ENCODE measurements around the gene CBARP. TPM values are rescaled to one million over a fixed set of nuclear protein-coding genes. Genes with fewer than 3 reads are reported as not detected.
A peak's percentile ranks its signal among the peaks of the same experiment; 100 is the strongest.
"Not testable (repeated sequence)": the region's sequence is repeated elsewhere in the genome, so short reads cannot be mapped to it uniquely, and the experiment has no call there.

Gene CBARP
- total RNA-seq, 2 donors from 2014 or later: 0.33 to 0.78 TPM

DNA sequence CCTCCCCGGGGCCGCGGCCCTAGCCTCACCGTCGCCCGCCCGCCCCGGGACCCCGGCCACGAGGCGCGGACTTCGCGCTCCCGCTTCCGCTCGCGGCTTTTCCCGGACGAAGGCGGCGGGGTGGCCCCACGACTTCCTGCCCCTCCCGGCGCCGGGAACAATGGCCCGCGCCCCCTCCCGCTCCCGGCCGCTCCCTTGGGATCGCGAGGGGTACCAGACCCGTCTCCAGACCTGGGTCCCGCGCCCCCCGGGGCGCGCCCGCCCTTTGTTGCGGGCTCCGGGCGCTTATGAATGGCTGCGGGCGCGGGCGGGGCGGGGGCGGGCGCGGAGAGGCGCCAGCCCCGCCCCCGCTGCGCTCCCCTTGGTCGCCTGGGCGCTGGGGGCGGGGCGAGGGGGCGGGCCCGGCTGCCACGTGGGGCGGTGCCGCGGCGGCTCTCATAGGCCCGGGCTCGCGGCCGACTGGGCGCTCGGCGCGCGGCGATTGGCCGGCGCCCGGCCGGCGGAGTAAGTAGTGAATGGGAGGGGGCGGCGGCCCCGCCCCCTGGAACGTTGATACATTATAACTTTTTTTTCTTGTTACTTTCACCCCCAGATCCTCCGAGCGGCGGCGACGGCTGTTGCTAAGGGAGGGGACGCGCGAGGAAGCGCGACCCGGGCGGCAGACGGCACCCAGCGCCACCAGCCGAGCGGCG is 11.6 kb upstream of the CBARP start:
- intact Hi-C loops (cut with DNase I): no loop called here
- peaks cover 70% of the 10 kb centered on the region for H3K4me1 ChIP-seq
- H3K4me3 ChIP-seq: peak overlapping the region; percentile 78 to 93
- peaks cover 2 to 6% of the 10 kb centered on the region in 2 donors for H3K36me3 ChIP-seq (replicated peaks in 1 of 2; ENCODE audit: insufficient read depth in 1 of 2, low read depth in 2 of 2)
- ATAC-seq (peak; percentile 54), DNase-seq (peak; percentile 95 to 98 (median 96))
- peak overlapping the region; percentile 99 to 100 (median 100) for H3K27ac ChIP-seq
- 0% methylated on average over 20 to 43 of the region's 102 CpGs for WGBS, 2 donors
- no peaks in the 10 kb centered on the region for H3K9me3 ChIP-seq
- TF ChIP-seq, protein P1, sequence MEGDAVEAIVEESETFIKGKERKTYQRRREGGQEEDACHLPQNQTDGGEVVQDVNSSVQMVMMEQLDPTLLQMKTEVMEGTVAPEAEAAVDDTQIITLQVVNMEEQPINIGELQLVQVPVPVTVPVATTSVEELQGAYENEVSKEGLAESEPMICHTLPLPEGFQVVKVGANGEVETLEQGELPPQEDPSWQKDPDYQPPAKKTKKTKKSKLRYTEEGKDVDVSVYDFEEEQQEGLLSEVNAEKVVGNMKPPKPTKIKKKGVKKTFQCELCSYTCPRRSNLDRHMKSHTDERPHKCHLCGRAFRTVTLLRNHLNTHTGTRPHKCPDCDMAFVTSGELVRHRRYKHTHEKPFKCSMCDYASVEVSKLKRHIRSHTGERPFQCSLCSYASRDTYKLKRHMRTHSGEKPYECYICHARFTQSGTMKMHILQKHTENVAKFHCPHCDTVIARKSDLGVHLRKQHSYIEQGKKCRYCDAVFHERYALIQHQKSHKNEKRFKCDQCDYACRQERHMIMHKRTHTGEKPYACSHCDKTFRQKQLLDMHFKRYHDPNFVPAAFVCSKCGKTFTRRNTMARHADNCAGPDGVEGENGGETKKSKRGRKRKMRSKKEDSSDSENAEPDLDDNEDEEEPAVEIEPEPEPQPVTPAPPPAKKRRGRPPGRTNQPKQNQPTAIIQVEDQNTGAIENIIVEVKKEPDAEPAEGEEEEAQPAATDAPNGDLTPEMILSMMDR (IDR thresholded peaks at IDR 0.05): no peak
- TF ChIP-seq POLR2A (IDR thresholded peaks at IDR 0.05): peak; percentile 94 to 96 (median 95)
- H3K27me3 ChIP-seq: no peaks in the 10 kb centered on the region

DNA sequence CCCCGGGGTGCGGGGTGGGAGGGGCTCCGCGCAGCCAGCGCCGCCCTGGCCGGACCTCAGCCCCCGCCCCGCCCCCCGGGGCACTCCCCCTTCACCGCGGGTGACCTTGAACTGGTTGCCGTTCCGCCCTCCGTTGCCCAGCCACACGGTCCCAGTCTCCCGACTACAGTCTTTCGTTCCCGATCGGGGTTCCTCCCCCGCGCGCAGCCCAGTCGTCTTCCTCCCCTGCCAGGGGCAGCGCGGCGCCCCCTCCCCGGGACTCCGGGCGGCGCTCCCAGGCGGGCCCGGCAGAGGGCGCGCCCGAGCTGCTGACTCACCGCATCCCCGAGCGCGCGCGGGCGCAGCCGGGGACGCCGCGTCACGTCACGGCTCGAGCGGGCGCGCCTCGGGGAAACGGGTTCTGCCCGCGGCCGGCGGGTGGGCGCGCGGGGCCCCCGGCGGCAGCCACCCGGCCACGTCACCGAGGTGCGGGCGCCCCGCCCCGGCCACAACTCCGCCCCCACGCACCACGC is 11.0 kb upstream of the CBARP start:
- 2% methylated on average over 39 of the region's 74 CpGs; no CpG with 5 or more reads in 1 of the 2 donors for WGBS, 2 donors

DNA sequence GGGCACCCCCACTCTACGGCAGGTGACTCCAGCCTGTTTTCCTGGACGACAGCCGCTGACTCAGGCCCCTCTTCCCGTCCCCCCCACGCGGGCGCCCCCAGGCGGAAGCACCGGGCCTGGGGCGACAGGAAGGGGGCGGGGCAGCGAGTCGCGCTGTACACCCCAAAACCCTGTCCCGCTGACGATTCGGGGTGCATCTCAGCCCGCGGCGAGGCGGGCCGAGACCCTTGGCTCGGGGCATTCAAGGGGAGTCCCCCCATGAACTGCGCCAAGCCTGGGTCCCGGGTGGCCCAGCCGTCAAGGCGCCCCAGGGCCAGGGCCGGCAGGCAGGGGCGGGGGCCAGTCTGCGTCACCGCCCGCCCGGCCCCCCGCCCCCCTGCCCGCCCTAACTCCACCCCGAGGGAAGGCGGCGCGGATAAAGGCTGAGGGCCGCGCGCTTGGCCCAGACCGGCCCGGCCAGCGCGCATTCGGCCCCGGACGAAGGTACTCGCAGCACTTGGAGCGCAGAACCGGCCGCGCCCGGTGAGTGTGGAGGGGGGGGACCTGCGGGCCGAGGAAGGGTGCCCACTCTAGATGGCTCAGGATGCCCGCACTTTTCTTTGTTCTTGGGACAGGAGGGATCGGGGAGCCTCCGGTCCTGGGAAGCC is 10.5 kb upstream of the CBARP start, which contains the start of gene MIDN:
Gene MIDN, plus strand, starts transcription at position 445 of the 647 bp plus-strand sequence. CDS start 1,714 bp downstream, outside the sequence.
- peak; percentile 87 to 90 (median 88) for DNase-seq
- 0 to 2% methylated on average over 23 to 46 of the region's 60 CpGs for WGBS, 2 donors
- Histone ChIP-seq H3K9me3 (no peaks in the 10 kb centered on the region), H3K4me3 (peak within 1 kb of the TSS; percentile 23 to 52), H3K4me1 (peaks cover 70% of the 10 kb centered on the region), H3K27ac (peak within 1 kb of the TSS; percentile 99 to 100 (median 100)), H3K27me3 (no peaks in the 10 kb centered on the region), H3K36me3 (replicated peaks in 1 of 2; ENCODE audit: insufficient read depth in 1 of 2, low read depth in 2 of 2) (no peaks in the 10 kb centered on the region)
- peak; percentile 28 for ATAC-seq
- TF ChIP-seq, protein P1 (IDR thresholded peaks at IDR 0.05): peak in 4 of 7 experiments; percentile 22 to 43 (median 27)
- TF ChIP-seq POLR2A (IDR thresholded peaks at IDR 0.05): peak; percentile 93 to 97 (median 97)
- intact Hi-C loops (cut with DNase I): no loop called here

More for the DNA sequence above, 11.0 kb upstream of the CBARP start:
- intact Hi-C loops (cut with DNase I): no loop called here
- H3K27ac ChIP-seq: peak overlapping the region; percentile 99 to 100 (median 100)
- peak in 2 of 3 donors; percentile 6 to 24 for TF ChIP-seq POLR2A (IDR thresholded peaks at IDR 0.05)
- TF ChIP-seq, protein P1 (IDR thresholded peaks at IDR 0.05): peak; percentile 55 to 96 (median 87)
- no peaks in the 10 kb centered on the region for H3K27me3 ChIP-seq
- no peaks in the 10 kb centered on the region for H3K9me3 ChIP-seq
- peaks cover 70% of the 10 kb centered on the region for H3K4me1 ChIP-seq
- peak; percentile 13 for ATAC-seq
- peak; percentile 79 to 84 (median 82) for DNase-seq
- no peaks in the 10 kb centered on the region for H3K36me3 ChIP-seq (replicated peaks in 1 of 2; ENCODE audit: insufficient read depth in 1 of 2, low read depth in 2 of 2)
- H3K4me3 ChIP-seq: peak overlapping the region; percentile 23 to 52

DNA sequence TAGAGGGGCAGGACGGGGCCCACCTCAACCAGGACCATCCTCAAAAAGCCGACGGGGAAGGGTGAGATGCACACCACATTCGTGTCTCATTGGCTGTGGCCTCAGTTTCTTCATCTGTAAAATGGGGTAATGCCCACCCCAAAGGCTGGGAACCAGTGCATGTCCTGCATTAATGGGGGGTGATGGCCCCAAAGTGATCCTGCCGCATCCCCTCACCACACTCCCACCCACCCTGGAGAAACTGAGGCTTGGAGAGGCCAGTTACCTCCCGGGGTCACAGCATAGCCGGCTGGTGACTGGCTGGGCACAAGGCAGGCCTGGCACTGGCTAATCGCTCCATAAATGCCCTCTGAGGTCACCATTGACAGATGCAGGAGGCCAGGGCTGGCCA is 9.9 kb upstream of the CBARP start:
- TF ChIP-seq, protein P1 (IDR thresholded peaks at IDR 0.05): no peak
- no peak for TF ChIP-seq POLR2A (IDR thresholded peaks at IDR 0.05)
- intact Hi-C loops (cut with DNase I): no loop called here
- Histone ChIP-seq H3K27ac (peak overlapping the region; percentile 99 to 100 (median 100)), H3K27me3 (no peaks in the 10 kb centered on the region), H3K4me1 (peaks cover 70% of the 10 kb centered on the region), H3K36me3 (replicated peaks in 1 of 2; ENCODE audit: insufficient read depth in 1 of 2, low read depth in 2 of 2) (no peaks in the 10 kb centered on the region), H3K4me3 (no peak overlapping the region), H3K9me3 (no peaks in the 10 kb centered on the region)
- DNase-seq: no peak
- ATAC-seq: no peak
- WGBS, 2 donors: 56 to 98% methylated on average over 4 to 8 of the region's 8 CpGs

DNA sequence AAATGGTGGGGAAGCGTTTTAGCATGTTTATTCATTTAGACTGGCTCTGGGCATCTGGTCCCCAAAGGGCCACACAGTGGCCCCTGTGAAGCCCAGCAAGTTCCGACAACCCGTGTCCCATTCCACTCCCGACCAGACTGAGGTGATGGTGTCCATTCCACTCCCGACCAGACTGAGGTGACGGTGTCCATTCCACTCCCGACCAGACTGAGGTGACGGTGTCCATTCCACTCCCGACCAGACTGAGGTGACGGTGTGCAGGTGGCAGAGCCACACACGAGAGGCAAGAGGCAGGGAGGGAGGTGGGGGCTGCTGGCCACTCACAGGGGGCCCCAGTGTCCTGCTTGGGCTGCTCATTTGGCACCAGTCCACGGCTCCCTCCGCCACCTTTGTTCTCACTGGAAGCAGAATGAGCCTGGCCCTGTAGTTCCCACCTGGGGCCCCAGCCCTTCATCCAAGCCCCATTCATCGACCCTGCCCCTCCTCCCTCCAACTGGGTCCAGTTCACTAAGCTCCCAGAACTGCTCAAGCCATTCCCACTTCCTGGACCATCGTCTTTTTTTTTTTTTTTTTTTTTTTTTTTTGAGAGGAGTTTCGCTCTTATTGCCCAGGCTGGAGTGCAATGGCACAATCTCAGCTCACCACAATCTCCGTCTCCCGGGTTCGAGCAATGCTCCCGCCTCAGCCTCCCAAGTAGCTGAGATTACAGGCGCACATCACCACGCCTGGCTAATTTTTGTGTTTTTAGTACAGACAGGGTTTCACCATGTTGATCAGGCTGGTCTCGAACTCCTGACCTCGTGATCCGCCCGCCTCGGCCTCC is 8.7 kb upstream of the CBARP start:
- Histone ChIP-seq H3K4me1 (peaks cover 65% of the 10 kb centered on the region), H3K27ac (peak overlapping the region; percentile 78 to 100 (median 94))
- H3K9me3 ChIP-seq; ATAC-seq; H3K36me3 ChIP-seq (replicated peaks in 1 of 2; ENCODE audit: insufficient read depth in 1 of 2, low read depth in 2 of 2); intact Hi-C loops (cut with DNase I); H3K4me3 ChIP-seq; H3K27me3 ChIP-seq: not testable (repeated sequence)
- DNase-seq: peak in 2 of 4 donors; percentile 52 to 65
- 75 to 81% methylated on average over 17 to 27 of the region's 27 CpGs for WGBS, 2 donors
